Left lung (tissue), 10 donors: ENCODE results near the gene OR5L2. TPM values are rescaled to one million over a fixed set of nuclear protein-coding genes. Genes with fewer than 3 reads are reported as not detected.
"Not testable (repeated sequence)": the region's sequence is repeated elsewhere in the genome, so short reads cannot be mapped to it uniquely, and the experiment has no call there.

Source experiments
- ATAC-seq: fragments of 200-7000 bp; cut with Tn5 transposase; one replicate; pipeline ENCODE4 v1.9.1; 2020; ENCODE audit warnings: moderate library complexity
- DNase-seq, 4 donors: peaks; one replicate each; pipeline ENCODE4 v3.0.0-alpha.2; 2013 to 2020
- H3K27ac ChIP-seq, 2 donors: fragments of 200-600 bp; sonication (generic) in 1 of 2; one replicate each; pipeline versions ENCODE4 v1.5.0 to v1.8.0; 2020 to 2021
- H3K27me3 ChIP-seq, 2 donors: fragments of 200-600 bp; sonication (generic) in 1 of 2; one replicate each; pipeline versions ENCODE4 v1.5.0 to v1.8.0; 2020 to 2021
- H3K36me3 ChIP-seq, 2 donors: fragments of 200-600 bp; sonication (generic) in 1 of 2; one replicate each; pipeline versions ENCODE4 v1.5.0 to v1.8.0; 2020 to 2021
- H3K4me1 ChIP-seq, 2 donors: fragments of 200-600 bp; one replicate each; pipeline ENCODE4 v1.8.0; 2021
- H3K4me3 ChIP-seq, 2 donors: fragments of 200-600 bp; sonication (generic) in 1 of 2; one replicate each; pipeline versions ENCODE4 v1.5.0 to v1.8.0; 2020 to 2021; ENCODE audit warnings: mild to moderate bottlenecking in 1 of 2
- H3K9me3 ChIP-seq, 2 donors: fragments of 200-600 bp; sonication (generic) in 1 of 2; one replicate each; pipeline versions ENCODE4 v1.5.0 to v1.8.0; 2020 to 2021
- intact Hi-C, 2 donors: fragments of 100-400 bp; cut with DNase I; formaldehyde crosslinking; loops; one replicate each; pipeline versions ENCODE4 v1.11.2 to v1.14.2; 2022
- polyA plus RNA-seq, 6 donors: library from polyadenylated mRNA; unstranded; fragments of 120-200 nt; gene quantifications; one replicate each; pipeline ENCODE4 v1.2.1, GENCODE V29; 2013; ENCODE audit not compliant: insufficient read length in 6 of 6
- total RNA-seq, 2 donors: library from RNA; stranded (reverse); fragmentation: NEBNext Ultra II Directional; extraction: Animal tissue kit (Norgen Biotek cat#: 25700); gene quantifications; one replicate each; pipeline ENCODE4 v1.2.1, GENCODE V29; 2021
- TF ChIP-seq, protein P1 (sequence below), 2 donors: fragments of 200-600 bp; sonication (generic) in 1 of 2; IDR thresholded peaks; one replicate each; pipeline versions ENCODE4 v1.5.0 to v1.8.0; 2021; ENCODE audit warnings: antibody characterized with exemption in 2 of 2
- donor health status: DM: no; HTN: yes; CAD: no.
- donor health status: DM: no; HTN: no; CAD: no.

Gene OR5L2
- total and polyA plus RNA-seq, 8 donors = not detected

DNA sequence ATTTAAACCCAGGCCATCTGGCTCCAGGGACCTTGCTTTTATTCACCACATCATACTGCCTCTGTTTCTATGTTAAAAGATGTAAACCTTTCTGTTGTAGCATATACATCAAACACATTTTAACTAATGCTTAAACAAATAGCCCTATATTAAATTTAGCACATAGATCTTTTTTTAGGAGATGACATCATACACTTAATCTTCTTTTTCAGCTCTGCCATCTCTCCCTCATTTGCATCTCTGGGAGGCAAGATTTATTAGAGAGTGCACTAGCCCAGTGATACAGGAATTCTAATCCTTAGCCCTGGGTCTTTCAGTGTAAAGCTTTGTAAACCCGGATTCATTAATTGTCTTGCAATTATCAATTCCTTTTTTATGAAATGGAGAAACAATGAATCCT is 25.1 kb downstream of the OR5L2 start:
- Histone ChIP-seq H3K27me3 (no peaks in the 10 kb centered on the region), H3K4me1 (no peaks in the 10 kb centered on the region), H3K9me3 (no peaks in the 10 kb centered on the region), H3K4me3 (no peak overlapping the region), H3K36me3 (no peaks in the 10 kb centered on the region), H3K27ac (no peak overlapping the region)
- TF ChIP-seq, protein P1, sequence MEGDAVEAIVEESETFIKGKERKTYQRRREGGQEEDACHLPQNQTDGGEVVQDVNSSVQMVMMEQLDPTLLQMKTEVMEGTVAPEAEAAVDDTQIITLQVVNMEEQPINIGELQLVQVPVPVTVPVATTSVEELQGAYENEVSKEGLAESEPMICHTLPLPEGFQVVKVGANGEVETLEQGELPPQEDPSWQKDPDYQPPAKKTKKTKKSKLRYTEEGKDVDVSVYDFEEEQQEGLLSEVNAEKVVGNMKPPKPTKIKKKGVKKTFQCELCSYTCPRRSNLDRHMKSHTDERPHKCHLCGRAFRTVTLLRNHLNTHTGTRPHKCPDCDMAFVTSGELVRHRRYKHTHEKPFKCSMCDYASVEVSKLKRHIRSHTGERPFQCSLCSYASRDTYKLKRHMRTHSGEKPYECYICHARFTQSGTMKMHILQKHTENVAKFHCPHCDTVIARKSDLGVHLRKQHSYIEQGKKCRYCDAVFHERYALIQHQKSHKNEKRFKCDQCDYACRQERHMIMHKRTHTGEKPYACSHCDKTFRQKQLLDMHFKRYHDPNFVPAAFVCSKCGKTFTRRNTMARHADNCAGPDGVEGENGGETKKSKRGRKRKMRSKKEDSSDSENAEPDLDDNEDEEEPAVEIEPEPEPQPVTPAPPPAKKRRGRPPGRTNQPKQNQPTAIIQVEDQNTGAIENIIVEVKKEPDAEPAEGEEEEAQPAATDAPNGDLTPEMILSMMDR (IDR thresholded peaks at IDR 0.05) = no peak
- intact Hi-C loops = no loop called here
- DNase-seq (no peak), ATAC-seq (no peak)

DNA sequence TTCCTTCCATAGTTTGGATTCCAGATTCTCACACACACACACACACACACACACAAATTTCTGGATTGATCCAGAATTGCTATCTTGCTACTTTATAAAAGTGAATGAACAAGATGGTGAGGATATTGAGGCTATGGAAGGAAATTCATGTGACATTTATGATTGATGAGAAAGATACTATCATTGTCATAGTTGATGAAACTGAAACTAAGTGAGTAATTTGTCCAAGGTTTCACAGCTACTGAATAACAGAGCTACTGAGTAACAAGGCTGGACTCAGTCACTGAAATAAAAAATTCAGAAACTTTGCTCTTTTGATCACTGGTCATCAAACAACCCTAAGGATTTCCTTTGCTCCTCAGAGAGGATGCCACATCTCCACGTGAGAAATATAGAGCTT is 27.7 kb downstream of the OR5L2 start:
- no peak overlapping the region for H3K4me3 ChIP-seq
- no peaks in the 10 kb centered on the region for H3K36me3 ChIP-seq
- TF ChIP-seq, protein P1 (IDR thresholded peaks at IDR 0.05) = no peak
- H3K9me3 ChIP-seq = no peaks in the 10 kb centered on the region
- H3K27ac ChIP-seq = no peak overlapping the region
- intact Hi-C loops = no loop called here
- no peaks in the 10 kb centered on the region for H3K27me3 ChIP-seq
- DNase-seq (no peak), ATAC-seq (no peak)
- H3K4me1 ChIP-seq = no peaks in the 10 kb centered on the region

DNA sequence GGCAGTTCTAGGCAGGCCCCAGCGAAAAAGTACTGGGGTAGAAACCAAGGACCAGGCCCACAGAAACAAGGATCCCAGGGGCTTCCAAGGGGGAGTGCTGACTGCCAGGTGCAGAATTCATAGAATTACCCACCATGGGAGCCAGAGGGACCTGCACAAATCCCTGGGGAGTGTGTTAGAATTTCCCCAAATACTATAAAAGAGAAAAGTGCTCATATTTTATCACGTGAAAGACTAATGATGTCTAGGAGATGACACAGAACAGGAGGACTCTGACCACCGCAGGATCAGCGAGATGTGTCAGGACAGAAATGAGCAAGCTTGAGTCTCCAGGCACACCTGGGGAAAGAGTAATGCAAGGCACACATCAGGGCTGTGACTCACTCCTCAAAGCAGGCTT is 40.3 kb downstream of the OR5L2 start:
- H3K36me3 ChIP-seq, H3K27ac ChIP-seq, H3K27me3 ChIP-seq, intact Hi-C loops, ATAC-seq, H3K4me3 ChIP-seq, H3K4me1 ChIP-seq, H3K9me3 ChIP-seq, DNase-seq: not testable (repeated sequence)

DNA sequence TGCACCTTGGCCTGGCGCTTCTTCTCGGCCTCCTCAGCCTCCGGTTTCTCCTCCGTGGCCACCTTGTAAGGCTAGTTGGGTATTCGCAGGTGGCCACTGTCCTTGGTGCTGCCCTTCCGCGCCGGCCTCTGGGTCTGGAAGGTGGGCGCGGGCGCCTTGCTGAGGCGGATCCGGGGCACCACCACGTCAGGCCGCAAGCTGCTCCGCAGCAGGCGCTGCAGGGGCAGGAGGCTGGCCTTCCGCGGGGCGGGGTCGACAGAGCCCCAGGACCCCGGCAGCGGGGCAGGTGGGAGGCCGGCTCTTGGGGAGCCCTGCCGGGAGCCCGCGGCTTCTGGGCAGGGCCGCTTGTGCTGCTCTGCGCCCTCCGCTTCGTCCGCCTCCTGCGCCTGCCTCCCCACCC is 45.7 kb downstream of the OR5L2 start:
- H3K4me3 ChIP-seq, H3K27ac ChIP-seq, ATAC-seq, H3K4me1 ChIP-seq, H3K36me3 ChIP-seq, intact Hi-C loops, DNase-seq: not testable (repeated sequence)
- H3K9me3 ChIP-seq = peaks cover 0 to 11% of the 10 kb centered on the region in 2 donors
- peaks cover 0 to 16% of the 10 kb centered on the region in 2 donors for H3K27me3 ChIP-seq

DNA sequence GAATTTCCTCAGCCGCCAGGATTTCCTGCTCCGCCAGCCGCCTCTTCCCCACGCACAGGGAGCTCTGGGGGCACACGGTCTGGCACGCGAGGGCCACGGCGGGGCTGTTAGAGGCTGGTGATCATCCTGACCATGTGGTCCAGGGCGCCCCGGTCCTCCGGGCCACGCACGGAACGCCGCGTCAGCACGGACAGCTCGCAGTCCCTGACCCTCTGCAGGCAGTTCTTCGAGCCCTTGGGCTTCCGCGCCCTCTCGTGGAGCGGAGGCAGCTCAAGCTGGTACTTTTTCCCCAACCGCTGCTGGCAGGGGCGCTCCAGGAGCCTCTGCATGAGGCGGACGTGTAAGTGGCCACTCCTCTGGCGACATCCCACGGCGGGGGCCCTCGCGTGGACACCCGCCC is 46.1 kb downstream of the OR5L2 start:
- H3K4me1 ChIP-seq, H3K36me3 ChIP-seq, ATAC-seq, H3K27ac ChIP-seq, DNase-seq, H3K4me3 ChIP-seq, intact Hi-C loops: not testable (repeated sequence)
- Histone ChIP-seq H3K27me3 (peaks cover 0 to 16% of the 10 kb centered on the region in 2 donors), H3K9me3 (peaks cover 0 to 10% of the 10 kb centered on the region in 2 donors)

Other genes starting within 250 kb of the OR5L2 start
- not detected for gene OR4C11, start 219.6 kb upstream of the OR5L2 start, total RNA-seq
- gene OR4C11, start 219.6 kb upstream of the OR5L2 start, polyA plus RNA-seq = not detected
- gene OR4P4, start 192.1 kb upstream of the OR5L2 start, total RNA-seq = not detected
- under 1 TPM in 3 of 6 donors, not detected in 3; 0.07 to 0.13 (median 0.11) TPM for gene OR4P4, start 192.1 kb upstream of the OR5L2 start, polyA plus RNA-seq
- gene OR4S2, start 178.9 kb upstream of the OR5L2 start, total RNA-seq = not detected
- not detected for gene OR4S2, start 178.9 kb upstream of the OR5L2 start, polyA plus RNA-seq
- not detected for gene OR4C6, start 165.0 kb upstream of the OR5L2 start, total RNA-seq
- gene OR4C6, start 165.0 kb upstream of the OR5L2 start, polyA plus RNA-seq = not detected
- gene OR5D13, start 53.8 kb upstream of the OR5L2 start, total RNA-seq = not detected
- gene OR5D13, start 53.8 kb upstream of the OR5L2 start, polyA plus RNA-seq = not detected
- not detected for gene OR5D14, start 31.7 kb upstream of the OR5L2 start, total RNA-seq
- not detected for gene OR5D14, start 31.7 kb upstream of the OR5L2 start, polyA plus RNA-seq
- not detected for gene OR5L1, start 15.9 kb upstream of the OR5L2 start, total RNA-seq
- gene OR5L1, start 15.9 kb upstream of the OR5L2 start, polyA plus RNA-seq = not detected
- gene OR5D18, start 7.6 kb upstream of the OR5L2 start, total RNA-seq = not detected
- gene OR5D18, start 7.6 kb upstream of the OR5L2 start, polyA plus RNA-seq = not detected
- not detected for gene OR5D16, start 11.5 kb downstream of the OR5L2 start, total RNA-seq
- gene OR5D16, start 11.5 kb downstream of the OR5L2 start, polyA plus RNA-seq = not detected
- not detected for gene TRIM51, start 56.1 kb downstream of the OR5L2 start, total RNA-seq
- gene TRIM51, start 56.1 kb downstream of the OR5L2 start, polyA plus RNA-seq = not detected
- not detected for gene OR5W2, start 87.4 kb downstream of the OR5L2 start, total RNA-seq
- gene OR5W2, start 87.4 kb downstream of the OR5L2 start, polyA plus RNA-seq = not detected
- not detected for gene OR5I1, start 109.2 kb downstream of the OR5L2 start, total RNA-seq
- not detected for gene OR5I1, start 109.2 kb downstream of the OR5L2 start, polyA plus RNA-seq
- gene OR10AG1, start 142.7 kb downstream of the OR5L2 start, total RNA-seq = not detected
- gene OR10AG1, start 142.7 kb downstream of the OR5L2 start, polyA plus RNA-seq = not detected
- gene OR5F1, start 167.4 kb downstream of the OR5L2 start, total RNA-seq = not detected
- gene OR5F1, start 167.4 kb downstream of the OR5L2 start, polyA plus RNA-seq = not detected
- gene OR5AS1, start 200.4 kb downstream of the OR5L2 start, total RNA-seq = not detected
- under 1 TPM; 0.04 to 0.14 (median 0.07) TPM for gene OR5AS1, start 200.4 kb downstream of the OR5L2 start, polyA plus RNA-seq